Suprapubic skin (tissue), 3 donors: ENCODE data around the gene WDR83.

ENCODE experiments used
- EP300 ChIP-seq: sonication (generic); formaldehyde crosslinking; IDR thresholded peaks from one replicate; pipeline ENCODE4 v1.6.1; 2017; ENCODE audit warnings: antibody characterized with exemption
- POLR2A ChIP-seq, 2 donors: fragments of 450-650 bp; IDR thresholded peaks; one replicate each; pipeline ENCODE4 v1.6.1; 2017; ENCODE audit warnings: antibody characterized with exemption in 2 of 2, mild to moderate bottlenecking in 2 of 2, moderate library complexity in 2 of 2
- TF ChIP-seq, protein P1 (sequence below), 2 donors: fragments of 200-600 bp in 1 of 2; fragments of 450-650 bp in 1 of 2; sonication (generic) in 1 of 2; IDR thresholded peaks; one replicate each; pipeline ENCODE4 v1.5.1; 2016 to 2019; ENCODE audit warnings: antibody characterized with exemption in 2 of 2, mild to moderate bottlenecking in 1 of 2, moderate library complexity in 1 of 2

DNA sequence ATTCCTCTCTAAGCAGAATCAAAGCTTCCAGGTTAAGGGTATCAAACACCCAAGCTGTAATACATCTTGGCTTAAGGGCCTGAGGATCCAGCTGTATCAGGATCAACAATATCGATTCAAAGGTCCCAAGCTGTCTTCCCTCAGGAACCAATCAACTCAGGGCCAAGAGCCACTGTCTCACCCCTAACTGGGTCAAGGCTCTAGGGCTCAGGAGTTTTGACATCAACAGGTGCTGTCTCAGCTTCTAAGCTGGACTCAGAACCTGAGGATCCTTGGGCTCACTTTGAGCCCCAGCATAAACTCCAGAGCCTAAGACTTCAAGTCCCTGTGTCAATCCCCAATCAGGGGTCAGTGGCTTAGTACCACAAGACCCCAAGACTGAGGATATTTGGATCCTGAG is 28.9 kb downstream of the WDR83 start:
- TF ChIP-seq, protein P1, sequence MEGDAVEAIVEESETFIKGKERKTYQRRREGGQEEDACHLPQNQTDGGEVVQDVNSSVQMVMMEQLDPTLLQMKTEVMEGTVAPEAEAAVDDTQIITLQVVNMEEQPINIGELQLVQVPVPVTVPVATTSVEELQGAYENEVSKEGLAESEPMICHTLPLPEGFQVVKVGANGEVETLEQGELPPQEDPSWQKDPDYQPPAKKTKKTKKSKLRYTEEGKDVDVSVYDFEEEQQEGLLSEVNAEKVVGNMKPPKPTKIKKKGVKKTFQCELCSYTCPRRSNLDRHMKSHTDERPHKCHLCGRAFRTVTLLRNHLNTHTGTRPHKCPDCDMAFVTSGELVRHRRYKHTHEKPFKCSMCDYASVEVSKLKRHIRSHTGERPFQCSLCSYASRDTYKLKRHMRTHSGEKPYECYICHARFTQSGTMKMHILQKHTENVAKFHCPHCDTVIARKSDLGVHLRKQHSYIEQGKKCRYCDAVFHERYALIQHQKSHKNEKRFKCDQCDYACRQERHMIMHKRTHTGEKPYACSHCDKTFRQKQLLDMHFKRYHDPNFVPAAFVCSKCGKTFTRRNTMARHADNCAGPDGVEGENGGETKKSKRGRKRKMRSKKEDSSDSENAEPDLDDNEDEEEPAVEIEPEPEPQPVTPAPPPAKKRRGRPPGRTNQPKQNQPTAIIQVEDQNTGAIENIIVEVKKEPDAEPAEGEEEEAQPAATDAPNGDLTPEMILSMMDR (IDR thresholded peaks at IDR 0.05), result no peak
- no peak for TF ChIP-seq POLR2A (IDR thresholded peaks at IDR 0.05)
- TF ChIP-seq EP300, result no peak
